ENCODE data around the gene INKA1. TPM values are rescaled to one million over a fixed set of nuclear protein-coding genes. Genes with fewer than 3 reads are reported as not detected.

The INKA1 gene
- total and polyA plus RNA-seq, 9 of the 15 experiments (the other 6 are each of a cell fraction or from before 2014, with no cell fraction given): 0.55 to 13.9 (median 6.7) TPM

GRCh38 chr3:49802719-49803464 is at the start of gene INKA1 (continued):
- TF ChIP-seq ZMIZ1 (IDR thresholded peaks at IDR 0.05; ENCODE audit: low read depth in 2 of 2, low read length in 2 of 2): no peak
- no peak for TF ChIP-seq MEF2D (tag; conservative IDR thresholded peaks at IDR 0.05; ENCODE audit: low read depth)
- TF ChIP-seq SMAD2 (IDR thresholded peaks at IDR 0.05; ENCODE audit: low read depth, low read length): no peak
- no peak for TF ChIP-seq ILK (tag; IDR thresholded peaks at IDR 0.05; ENCODE audit: borderline replicate concordance, low read depth)
- TF ChIP-seq FOXA1 (IDR thresholded peaks at IDR 0.05; ENCODE audit: borderline replicate concordance): no peak
- no peak for TF ChIP-seq KDM1A (IDR thresholded peaks at IDR 0.05)
- no peak for TF ChIP-seq ZNF282 (CRISPR knock-in tag; IDR thresholded peaks at IDR 0.05)
- no peak for TF ChIP-seq ZNF586 (CRISPR knock-in tag; conservative IDR thresholded peaks at IDR 0.05)
- no peak for TF ChIP-seq IRF2 (CRISPR knock-in tag; IDR thresholded peaks at IDR 0.05)
- no peak for TF ChIP-seq MXI1 (IDR thresholded peaks at IDR 0.05; ENCODE audit: low read depth, low read length)
- TF ChIP-seq MECOM (CRISPR knock-in tag; IDR thresholded peaks at IDR 0.05): no peak
- 0 out of 2 replicates have a peak, but pooled peaks have one; percentile 11 for TF ChIP-seq NR2C2 (CRISPR knock-in tag; IDR thresholded peaks at IDR 0.05)
- no peak for TF ChIP-seq NR2C2 (tag; IDR thresholded peaks at IDR 0.05)
- no peak for TF ChIP-seq ZNF408 (CRISPR knock-in tag; IDR thresholded peaks at IDR 0.05; ENCODE audit: low read depth)
- no peak for TF ChIP-seq ESRRA (IDR thresholded peaks at IDR 0.05; ENCODE audit: borderline replicate concordance, low read depth)
- no peak for TF ChIP-seq ELF2 (CRISPR knock-in tag; IDR thresholded peaks at IDR 0.05)
- no peak for TF ChIP-seq RFX5 (IDR thresholded peaks at IDR 0.05; ENCODE audit: low read depth, low read length)
- peak; percentile 31 for TF ChIP-seq GABPB1 (CRISPR knock-in tag; IDR thresholded peaks at IDR 0.05)
- TF ChIP-seq SMARCE1 (IDR thresholded peaks at IDR 0.05): no peak; the same call in 1 of the 2 replicates
- TF ChIP-seq DEAF1 (CRISPR knock-in tag; IDR thresholded peaks at IDR 0.05): peak; percentile 58
- no peak for TF ChIP-seq GATAD2A (IDR thresholded peaks at IDR 0.05)
- TF ChIP-seq KLF13 (tag; IDR thresholded peaks at IDR 0.05; ENCODE audit: borderline replicate concordance, low read depth): no peak
- TF ChIP-seq KDM5B (IDR thresholded peaks at IDR 0.05; ENCODE audit: insufficient replicate concordance, low read depth, low read length): peak; percentile 65
- TF ChIP-seq SMAD1 (IDR thresholded peaks at IDR 0.05; ENCODE audit: low read depth, low read length, partially characterized antibody): no peak
- no peak; the same call in 1 of the 2 replicates for TF ChIP-seq CREM (IDR thresholded peaks at IDR 0.05; ENCODE audit: low read depth)
- no peak for TF ChIP-seq ZFP36 (IDR thresholded peaks at IDR 0.05; ENCODE audit: low read depth, low read length, partially characterized antibody)

All from K562 (cell line).